Prostate gland (tissue), 2 donors: ENCODE results near the gene SLC28A1. TPM values are rescaled to one million over a fixed set of nuclear protein-coding genes. Genes with fewer than 3 reads are reported as not detected.
A peak's percentile ranks its signal among the peaks of the same experiment; 100 is the strongest.

ENCODE experiments used
- DNase-seq: peaks from one replicate; pipeline ENCODE4 v3.0.0-alpha.2; 2019; ENCODE audit warnings: low spot score
- H3K27ac ChIP-seq, 2 donors: fragments of 200-600 bp; sonication (generic); 2 replicates each; pipeline ENCODE4 v1.5.1; 2017 to 2019
- H3K27me3 ChIP-seq: fragments of 200-600 bp; sonication (generic); replicated peaks from 2 replicates; pipeline ENCODE4 v1.5.1; 2019; ENCODE audit not compliant: insufficient read depth
- H3K36me3 ChIP-seq, 2 donors: fragments of 200-600 bp; sonication (generic); 1 replicate in 1 of 2; 2 replicates in 1 of 2; pipeline versions ENCODE4 v1.5.1 to v1.8.1; 2017 to 2019
- H3K4me1 ChIP-seq: fragments of 200-600 bp; sonication (generic); replicated peaks from 2 replicates; pipeline ENCODE4 v1.5.1; 2019
- H3K4me3 ChIP-seq, 2 donors: fragments of 200-600 bp; sonication (generic); 2 replicates each; pipeline ENCODE4 v1.5.1; 2017 to 2019
- H3K9me3 ChIP-seq: fragments of 200-600 bp; sonication (generic); 2 replicates; pipeline ENCODE4 v1.5.1; 2017
- CTCF ChIP-seq, 4 experiments: fragments of 200-600 bp in 2 of 4; fragments of 450-650 bp in 2 of 4; sonication (generic) in 2 of 4; IDR thresholded peaks; 1 replicate in 3 of 4; 2 replicates in 1 of 4; pipeline ENCODE4 v1.5.1; 2016 to 2019; ENCODE audit warnings: antibody characterized with exemption in 4 of 4, mild to moderate bottlenecking in 2 of 4, moderate library complexity in 2 of 4
- POLR2A ChIP-seq: fragments of 450-650 bp; IDR thresholded peaks from one replicate; pipeline ENCODE4 v1.6.1; 2016; ENCODE audit warnings: antibody characterized with exemption, mild to moderate bottlenecking
- POLR2AphosphoS5 ChIP-seq: sonication (generic); formaldehyde crosslinking; IDR thresholded peaks from one replicate; pipeline ENCODE4 v1.6.1; 2017; ENCODE audit warnings: antibody characterized with exemption
- whole genome bisulfite sequencing: methylation state at CpG from one replicate; pipeline ENCODE4 v1.1.5; 2018; 5-methylcytosine and 5-hydroxymethylcytosine counted together
- intact Hi-C: fragments of 100-400 bp; cut with DNase I; formaldehyde crosslinking; loops from one replicate; pipeline ENCODE4 v1.14.2; 2022
- total RNA-seq, 2 donors: library from RNA; depleted of rRNA; stranded (reverse); fragments of >200 nt; gene quantifications; one replicate each; pipeline ENCODE4 v1.1.0, GENCODE V29; 2016

The SLC28A1 gene
- total RNA-seq, 2 donors from 2014 or later = not detected

- Histone ChIP-seq H3K36me3 (no peaks in the 10 kb centered on the region), H3K27ac (no peak overlapping the region), H3K4me1 (no peaks in the 10 kb centered on the region), H3K9me3 (no peaks in the 10 kb centered on the region), H3K27me3 (no peaks in the 10 kb centered on the region), H3K4me3 (no peak overlapping the region)
- TF ChIP-seq POLR2AphosphoS5 (no peak), CTCF (IDR thresholded peaks at IDR 0.05) (no peak), POLR2A (no peak)
- intact Hi-C loops = no loop called here
- DNase-seq = no peak
- 88% methylated on average over 4 of the region's 4 CpGs for WGBS
Observed at GRCh38 chr15:84909782-84910181, 25.3 kb downstream of the SLC28A1 start.

GRCh38 chr15:84910928-84911623 lies 26.6 kb downstream of the SLC28A1 start:
- no peak for DNase-seq
- no peaks in the 10 kb centered on the region for H3K9me3 ChIP-seq
- intact Hi-C loops = no loop called here
- 80% methylated on average over 13 of the region's 17 CpGs for WGBS
- H3K36me3 ChIP-seq = no peaks in the 10 kb centered on the region
- H3K27ac ChIP-seq = peak overlapping the region in 1 of 2 donors; percentile 68
- no peak for TF ChIP-seq POLR2A
- TF ChIP-seq CTCF (IDR thresholded peaks at IDR 0.05) = no peak
- no peak for TF ChIP-seq POLR2AphosphoS5
- no peak overlapping the region for H3K4me3 ChIP-seq
- no peaks in the 10 kb centered on the region for H3K4me1 ChIP-seq
- H3K27me3 ChIP-seq = no peaks in the 10 kb centered on the region

- DNase-seq = peak; percentile 29
- peak overlapping the region; percentile 54 to 68 for H3K27ac ChIP-seq
- WGBS = 32% methylated on average over 6 of the region's 6 CpGs
- H3K36me3 ChIP-seq = no peaks in the 10 kb centered on the region
- intact Hi-C loops = no loop called here
- TF ChIP-seq CTCF (IDR thresholded peaks at IDR 0.05) = no peak
- peak; percentile 70 for TF ChIP-seq POLR2AphosphoS5
- H3K9me3 ChIP-seq = no peaks in the 10 kb centered on the region
- H3K4me1 ChIP-seq = no peaks in the 10 kb centered on the region
- no peaks in the 10 kb centered on the region for H3K27me3 ChIP-seq
- H3K4me3 ChIP-seq = no peak overlapping the region
Observed at GRCh38 chr15:84911879-84912660, 27.6 kb downstream of the SLC28A1 start.

GRCh38 chr15:84913360-84913723 lies 28.9 kb downstream of the SLC28A1 start:
- Histone ChIP-seq H3K27me3 (no peaks in the 10 kb centered on the region), H3K27ac (peak overlapping the region; percentile 54 to 68), H3K4me3 (no peak overlapping the region), H3K36me3 (no peaks in the 10 kb centered on the region), H3K4me1 (no peaks in the 10 kb centered on the region), H3K9me3 (no peaks in the 10 kb centered on the region)
- TF ChIP-seq POLR2AphosphoS5 (no peak), CTCF (IDR thresholded peaks at IDR 0.05) (no peak), POLR2A (no peak)
- no peak for DNase-seq
- WGBS = 66% methylated on average over 2 of the region's 2 CpGs
- intact Hi-C loops = no loop called here
